ENCODE data around the gene GALNT12.

GALNT12 gene

GRCh38 chr9:98783518-98784226 is 23.8 kb upstream of the GALNT12 start:
- DNase-seq: no peak

DNA sequence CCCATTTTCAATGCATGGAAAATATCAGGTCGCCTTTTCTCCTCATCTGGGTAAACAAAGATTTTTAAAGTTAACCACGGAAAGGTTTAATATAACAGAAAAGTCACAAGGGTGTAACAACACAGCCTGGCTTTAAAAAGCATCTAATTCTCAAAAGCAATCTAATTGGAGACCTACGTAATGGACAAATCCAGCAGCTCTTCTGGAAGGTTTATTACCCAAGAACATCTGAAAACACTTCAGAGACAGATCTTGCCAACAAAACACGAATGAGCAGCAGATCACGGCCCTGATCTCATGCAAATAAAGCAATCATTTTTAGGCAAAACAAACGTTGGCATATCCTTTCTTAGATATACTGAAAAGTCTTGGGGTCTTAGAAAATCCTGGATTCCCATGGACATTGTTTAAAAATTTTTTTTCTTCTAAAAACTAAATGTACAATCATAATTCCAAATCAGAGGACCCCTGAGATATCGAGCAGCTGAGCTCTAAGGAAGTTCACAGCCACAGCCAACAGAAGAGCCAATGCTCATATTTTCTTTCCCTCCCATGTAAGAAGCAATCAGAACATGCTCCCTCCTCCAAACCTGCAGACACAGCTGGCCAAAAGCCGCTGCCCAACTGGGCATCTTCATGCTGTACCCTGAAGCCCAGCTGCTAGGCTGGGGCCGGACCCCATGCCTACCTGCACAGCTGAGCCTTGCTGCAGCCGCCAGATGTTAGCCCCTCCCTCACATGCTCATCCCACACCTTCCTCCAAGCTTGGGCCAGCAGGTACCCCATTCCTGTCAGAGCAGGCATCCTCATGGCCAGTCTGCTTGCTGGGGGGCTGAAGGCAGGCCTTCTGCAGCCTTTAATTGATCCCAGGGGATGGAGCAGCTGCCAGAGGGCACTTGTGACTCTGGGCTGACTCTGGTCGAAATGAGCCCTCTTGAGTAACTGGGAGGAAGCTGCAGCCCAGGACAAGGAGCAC is 22.4 kb upstream of the GALNT12 start:
- DNase-seq: no peak

- DNase-seq: no peak
Measured at GRCh38 chr9:98786750-98787510, 20.5 kb upstream of the GALNT12 start.

- no peak for DNase-seq
Measured at GRCh38 chr9:98787766-98788335, 19.6 kb upstream of the GALNT12 start.

DNA sequence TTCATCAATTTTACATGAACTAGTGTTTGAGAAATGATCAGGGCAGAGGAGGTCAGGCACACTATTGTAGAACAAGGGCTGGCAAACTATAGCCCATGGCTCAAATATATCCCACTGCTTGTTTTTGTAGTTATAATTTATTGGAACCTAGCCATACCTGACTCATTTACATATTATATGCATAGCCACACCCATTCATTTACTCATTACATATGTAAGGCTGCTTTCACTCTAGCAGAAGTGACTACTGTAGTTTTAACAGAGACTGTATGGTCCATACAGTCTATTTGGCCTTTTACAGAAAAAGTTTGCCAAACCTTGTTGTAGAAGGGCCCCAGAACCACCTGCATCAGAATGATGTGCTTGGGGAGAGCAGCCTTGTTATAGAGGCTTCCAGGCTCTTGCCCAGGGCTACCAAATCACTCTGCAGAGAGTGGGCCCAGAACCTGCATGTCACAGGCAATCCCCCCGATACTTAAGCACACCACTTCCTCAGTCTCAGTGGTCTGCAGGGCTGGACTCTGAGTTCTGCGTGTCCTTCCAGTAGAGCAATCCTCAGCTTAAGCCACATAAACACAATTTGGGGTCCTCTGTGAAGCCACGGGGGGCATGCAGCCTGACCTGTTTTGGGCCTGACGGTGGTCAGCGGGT is 17.9 kb upstream of the GALNT12 start:
- DNase-seq: no peak

DNA sequence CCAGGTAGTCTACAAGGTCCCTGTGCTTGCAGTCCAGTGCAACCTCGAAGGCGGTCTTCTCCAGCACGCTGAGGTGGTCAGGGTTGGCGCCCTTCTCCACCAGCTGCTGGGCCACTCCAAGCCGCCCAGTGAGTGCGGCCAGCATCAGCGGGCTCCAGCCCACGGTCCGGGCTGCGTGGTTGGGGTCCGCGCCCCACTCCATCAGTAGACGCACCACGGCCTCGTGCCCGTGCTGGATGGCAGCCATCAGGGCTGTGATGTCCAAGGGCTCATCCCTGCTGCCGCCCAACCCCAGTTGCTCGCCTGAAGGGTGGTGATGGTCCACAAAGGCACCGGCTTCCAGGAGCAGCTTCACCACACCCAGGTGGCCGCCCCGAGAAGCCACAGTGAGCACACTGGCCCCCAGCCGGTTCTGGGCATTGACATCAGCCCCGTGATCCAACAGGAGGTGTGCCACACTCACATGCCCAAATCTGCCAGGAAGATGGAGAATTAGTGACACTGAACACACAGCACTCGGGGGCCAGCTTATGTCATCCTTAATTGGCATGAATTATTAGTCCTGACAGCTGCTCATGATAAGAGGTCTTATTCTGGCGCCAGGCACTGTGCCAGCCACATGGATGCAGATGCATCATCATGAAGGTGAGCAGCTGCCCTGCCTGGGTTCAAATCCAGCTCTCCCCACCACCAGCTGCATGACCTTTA is 17.2 kb upstream of the GALNT12 start:
- no peak for DNase-seq

DNA sequence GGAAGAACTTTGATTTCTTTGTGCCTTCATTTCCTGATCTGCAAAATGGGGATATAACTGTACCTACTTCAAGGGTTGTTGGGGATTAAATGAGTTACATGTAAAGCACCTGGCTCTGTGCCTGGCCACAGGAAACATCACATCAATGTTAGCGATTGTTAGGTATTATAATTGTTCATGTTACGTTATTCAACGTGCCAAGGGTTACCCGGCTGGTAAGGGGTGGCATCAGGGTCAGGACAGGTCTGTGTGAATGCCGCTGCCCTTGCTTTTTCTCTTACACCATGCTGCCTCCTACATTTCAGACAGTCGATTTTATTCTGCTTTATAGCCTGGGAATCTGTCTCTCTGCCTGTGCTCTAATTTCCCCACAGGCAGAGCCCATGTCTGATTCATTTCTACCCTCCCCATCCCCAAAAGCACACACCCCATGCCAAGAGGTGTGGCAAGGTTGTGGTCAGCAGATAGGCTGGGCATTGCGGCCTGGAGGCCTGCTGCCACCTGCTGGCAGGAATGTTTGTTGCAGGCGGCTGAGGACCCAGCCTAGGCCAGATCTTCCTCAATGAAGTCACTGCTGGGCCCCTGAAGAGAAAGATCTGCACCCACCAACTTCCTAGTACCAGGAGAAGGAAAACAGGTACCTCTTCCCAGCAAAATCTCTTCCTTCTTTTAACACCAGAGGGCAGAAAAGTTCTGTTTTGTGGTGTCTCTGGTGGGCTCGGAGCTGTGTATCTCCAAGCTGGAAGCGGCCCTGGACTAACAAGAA is 16.4 kb upstream of the GALNT12 start:
- DNase-seq: peak; percentile 68

GRCh38 chr9:98791608-98792490 is 15.6 kb upstream of the GALNT12 start:
- no peak for DNase-seq

GRCh38 chr9:98793031-98793430 is 14.4 kb upstream of the GALNT12 start:
- no peak for DNase-seq

DNA sequence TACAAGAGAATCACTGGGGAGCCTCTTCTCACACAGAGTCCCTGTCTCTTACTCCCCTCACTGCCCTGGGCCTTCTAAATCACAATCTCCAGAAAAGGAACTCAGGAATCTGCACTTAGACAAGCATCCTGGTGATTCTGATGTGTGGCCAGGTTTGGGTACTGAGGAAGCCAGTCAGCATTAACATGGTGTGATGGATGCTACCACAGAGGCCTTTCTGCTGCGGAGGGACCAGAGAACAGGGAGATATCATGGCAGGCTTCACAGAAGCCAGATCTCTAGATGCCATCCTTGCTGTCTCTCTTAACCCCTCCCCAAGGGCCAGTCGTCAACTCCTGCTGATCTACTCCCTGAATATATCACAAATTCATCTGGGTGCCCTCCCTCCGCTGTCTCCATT is 12.7 kb upstream of the GALNT12 start:
- no peak for DNase-seq

DNA sequence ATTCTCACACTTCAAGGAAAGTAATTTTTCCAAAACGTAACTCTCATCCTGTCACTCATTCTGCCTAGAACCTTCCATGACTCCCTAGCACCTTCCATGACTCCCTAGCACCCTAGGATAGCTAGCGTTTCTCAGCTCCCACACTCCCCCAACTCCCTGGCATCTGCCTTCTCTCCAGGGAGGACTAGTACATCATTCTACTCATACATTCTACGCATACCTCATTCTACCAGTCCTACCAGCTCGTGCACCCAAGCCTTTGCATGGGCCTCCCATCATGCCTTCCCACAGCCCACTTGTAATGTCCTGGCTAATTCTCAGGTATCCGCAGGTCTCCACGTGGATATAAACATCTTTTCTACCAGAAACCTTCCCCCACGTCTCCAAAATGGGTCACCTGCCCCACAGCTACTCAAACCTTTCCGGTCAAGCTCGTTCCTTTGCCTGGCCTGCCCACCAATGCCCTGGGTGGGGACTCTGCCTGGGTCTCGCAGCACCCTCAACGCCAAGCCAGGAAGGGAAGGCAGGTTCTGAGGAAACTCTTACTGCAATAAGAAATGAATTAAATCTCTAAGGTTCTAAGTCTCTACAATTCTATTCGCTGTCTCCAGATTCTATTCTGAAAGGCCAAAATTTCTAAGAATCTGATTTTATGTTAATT is 12.0 kb upstream of the GALNT12 start:
- DNase-seq: no peak

- DNase-seq: no peak
Measured at GRCh38 chr9:98795970-98796363, 11.5 kb upstream of the GALNT12 start.

- DNase-seq: peak; percentile 87
Measured at GRCh38 chr9:98796364-98797101, 10.9 kb upstream of the GALNT12 start, which contains the start of gene ANKS6. TSS of gene ANKS6 (minus strand) at chr9:98796555. CDS start at chr9:98796491, 64 bp downstream.

DNA sequence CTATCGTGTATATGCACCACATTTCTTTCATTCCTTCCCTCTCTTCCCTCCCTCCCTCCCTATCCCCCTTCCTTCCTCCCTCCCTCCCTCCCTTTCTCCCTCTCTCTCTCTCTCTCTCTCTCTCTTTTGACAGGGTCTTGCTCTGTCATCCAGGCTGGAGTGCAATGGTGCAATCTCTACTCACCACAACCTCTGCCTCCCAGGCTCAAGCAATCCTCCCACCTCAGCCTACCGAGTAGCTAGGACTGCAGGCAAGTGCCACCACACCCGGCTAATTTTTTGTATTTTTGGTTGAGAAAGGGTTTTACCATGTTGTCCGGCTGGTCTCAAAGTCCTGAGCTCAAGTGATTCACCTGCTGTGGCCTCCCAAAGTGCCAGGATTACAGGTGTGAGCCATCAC is 10.0 kb upstream of the GALNT12 start:
- no peak for DNase-seq

DNA sequence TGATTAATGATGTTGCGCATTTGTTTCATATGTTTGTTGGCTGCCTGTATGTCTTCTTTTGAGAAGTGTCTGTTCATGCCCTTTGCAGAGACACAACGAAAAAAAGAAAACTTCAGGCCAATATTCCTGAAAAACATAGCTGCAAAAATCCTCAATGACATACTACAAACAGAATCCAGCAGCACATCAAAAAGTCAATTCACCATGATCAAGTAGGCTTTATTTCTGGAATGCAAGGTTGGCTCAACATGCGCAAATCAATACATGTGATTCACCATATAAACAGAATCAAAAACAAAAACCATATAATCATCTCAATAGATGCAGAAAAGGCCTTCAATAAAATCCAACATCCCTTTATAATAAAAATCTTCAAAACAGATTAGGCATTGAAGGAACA is 9.2 kb upstream of the GALNT12 start:
- DNase-seq: no peak

DNA sequence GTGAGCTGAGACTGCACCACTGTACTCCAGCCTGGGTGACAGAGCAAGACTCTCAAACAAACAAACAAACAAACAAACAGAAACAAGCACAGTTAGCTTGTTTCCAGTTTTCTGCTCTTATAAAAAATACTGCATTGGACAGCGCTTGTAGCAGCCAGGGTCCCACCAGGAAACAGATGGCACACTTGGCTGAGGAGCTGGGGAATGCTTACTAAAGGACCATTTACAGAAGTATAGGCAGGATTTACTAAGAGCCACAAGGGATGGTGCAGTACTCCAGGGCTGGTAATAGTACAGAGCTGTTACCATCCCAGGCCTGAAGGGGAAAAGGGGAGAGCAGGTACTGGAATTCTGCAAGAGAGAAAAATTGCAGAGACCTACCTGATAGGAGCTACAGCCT is 5.9 kb upstream of the GALNT12 start:
- DNase-seq: no peak

- DNase-seq: no peak
Measured at GRCh38 chr9:98801969-98802371, 5.5 kb upstream of the GALNT12 start.

- DNase-seq: no peak
Measured at GRCh38 chr9:98804083-98804482, 3.4 kb upstream of the GALNT12 start.
